IMR-90 (cell line): ENCODE results near the gene XRCC3. TPM values are rescaled to one million over a fixed set of nuclear protein-coding genes. Genes with fewer than 3 reads are reported as not detected.

Experiments
- ATAC-seq: fragments of 200-7000 bp; cut with Tn5 transposase; 2 replicates; pipeline ENCODE4 v1.9.1; 2020; ENCODE audit warnings: low read depth, mild to moderate bottlenecking, moderate library complexity
- BruUV-seq: library from RNA; stranded (reverse); fragments of 400-500 nt; replicated peaks from 2 replicates; lab custom pipeline; 2021; lab: Mats Ljungman, UMichigan
- CTCF ChIA-PET: fragments of 300-600 bp; formaldehyde crosslinking; extraction: SDS; loops from one replicate; lab custom pipeline; 2021; ENCODE audit warnings: antibody characterized with exemption; lab: Yijun Ruan, JAX
- POLR2A ChIA-PET: fragments of 300-600 bp; sonication (Branson Sonifier 250); formaldehyde crosslinking; loops from one replicate; lab custom pipeline; 2022; ENCODE audit warnings: antibody characterized with exemption; ENCODE audit not compliant: unreplicated experiment; lab: Charles Lee
- DNase-seq: peaks from one replicate; pipeline ENCODE4 v3.0.0; 2013
- H2AFZ ChIP-seq: replicated peaks from 2 replicates; pipeline ENCODE3; 2013; ENCODE audit warnings: low read length, mild to moderate bottlenecking; ENCODE audit not compliant: poor library complexity
- H2AK5ac ChIP-seq: 2 replicates; pipeline ENCODE4 v1.6.1; 2013; ENCODE audit warnings: low read depth, low read length, inconsistent platforms
- H2AK9ac ChIP-seq: replicated peaks from 2 replicates; pipeline ENCODE3; 2013; ENCODE audit warnings: mild to moderate bottlenecking, low read depth, low read length, moderate library complexity; ENCODE audit not compliant: poor library complexity
- H2BK120ac ChIP-seq: 2 replicates; pipeline ENCODE4 v1.6.1; 2013; ENCODE audit warnings: low read depth, low read length, inconsistent platforms
- H2BK15ac ChIP-seq: 3 replicates; pipeline ENCODE4 v1.6.1; 2013; ENCODE audit warnings: low read depth, low read length, inconsistent platforms
- H2BK20ac ChIP-seq: 2 replicates; pipeline ENCODE4 v1.6.1; 2013; ENCODE audit warnings: low read depth, mild to moderate bottlenecking, inconsistent platforms, low read length, moderate library complexity
- H2BK5ac ChIP-seq: 2 replicates; pipeline ENCODE4 v1.6.1; 2013; ENCODE audit warnings: mild to moderate bottlenecking, low read depth, low read length, inconsistent platforms; ENCODE audit not compliant: poor library complexity, severe bottlenecking
- H3K14ac ChIP-seq: replicated peaks from 2 replicates; pipeline ENCODE4 v1.6.1; 2013; ENCODE audit warnings: low read depth, low read length, inconsistent platforms
- H3K18ac ChIP-seq: 2 replicates; pipeline ENCODE4 v1.6.1; 2013; ENCODE audit warnings: low read depth, low read length, control low read depth
- H3K23ac ChIP-seq: 2 replicates; pipeline ENCODE4 v1.6.1; 2013; ENCODE audit warnings: low read depth, low read length, inconsistent platforms
- H3K27ac ChIP-seq: 2 replicates; pipeline ENCODE4 v1.5.1; 2013; ENCODE audit warnings: mild to moderate bottlenecking, control low read depth, low read length; ENCODE audit not compliant: insufficient read depth
- H3K27me3 ChIP-seq: 2 replicates; pipeline ENCODE4 v1.6.1; 2013; ENCODE audit warnings: low read length; ENCODE audit not compliant: control insufficient read depth, insufficient read depth
- H3K36me3 ChIP-seq: 2 replicates; pipeline ENCODE4 v1.6.1; 2013; ENCODE audit warnings: low read length, mixed read lengths; ENCODE audit not compliant: control insufficient read depth, insufficient read depth
- H3K4ac ChIP-seq: 2 replicates; pipeline ENCODE4 v1.6.1; 2013; ENCODE audit warnings: low read depth, low read length, inconsistent platforms
- H3K4me1 ChIP-seq: 2 replicates; pipeline ENCODE4 v1.6.1; 2013; ENCODE audit warnings: low read length, mixed read lengths; ENCODE audit not compliant: control insufficient read depth, insufficient read depth
- H3K4me2 ChIP-seq: 2 replicates; pipeline ENCODE4 v1.6.1; 2013; ENCODE audit warnings: low read depth, mild to moderate bottlenecking, control low read depth, low read length, moderate library complexity
- H3K4me3 ChIP-seq: 2 replicates; pipeline ENCODE4 v1.5.1; 2013; ENCODE audit warnings: low read depth, mild to moderate bottlenecking, control low read depth, low read length, moderate library complexity; ENCODE audit not compliant: insufficient read depth
- H3K56ac ChIP-seq: 2 replicates; pipeline ENCODE4 v1.6.1; 2013; ENCODE audit warnings: low read length, inconsistent platforms; ENCODE audit not compliant: insufficient read depth; ENCODE audit errors: extremely low read depth
- H3K79me1 ChIP-seq, 2 experiments: 2 replicates each; pipeline ENCODE4 v1.6.1; 2013; ENCODE audit warnings: low read length in 2 of 2, inconsistent platforms in 1 of 2, low read depth in 1 of 2
- H3K9ac ChIP-seq: 2 replicates; pipeline ENCODE4 v1.6.1; 2013; ENCODE audit warnings: low read depth, low read length, control low read depth
- H3K9me1 ChIP-seq: 2 replicates; pipeline ENCODE4 v1.6.1; 2013; ENCODE audit warnings: low read length, inconsistent platforms; ENCODE audit not compliant: insufficient read depth
- H3K9me3 ChIP-seq: 2 replicates; pipeline ENCODE4 v1.6.1; 2013; ENCODE audit warnings: low read length; ENCODE audit not compliant: control insufficient read depth, insufficient read depth
- H4K20me1 ChIP-seq: 2 replicates; pipeline ENCODE4 v1.6.1; 2013; ENCODE audit warnings: low read length, inconsistent platforms; ENCODE audit not compliant: insufficient read depth
- H4K5ac ChIP-seq: 2 replicates; pipeline ENCODE4 v1.6.1; 2013; ENCODE audit warnings: mild to moderate bottlenecking, low read depth, low read length, control low read depth
- H4K8ac ChIP-seq, 2 experiments: 2 replicates each; pipeline ENCODE4 v1.6.1; 2013; ENCODE audit warnings: low read depth in 2 of 2, low read length in 2 of 2, control low read depth in 1 of 2, inconsistent platforms in 1 of 2
- H4K91ac ChIP-seq: 2 replicates; pipeline ENCODE4 v1.6.1; 2013; ENCODE audit warnings: low read depth, low read length, inconsistent platforms; ENCODE audit not compliant: insufficient read depth
- CEBPB ChIP-seq: IDR thresholded peaks from 2 replicates; pipeline ENCODE4 v1.6.1; 2012; ENCODE audit warnings: low read depth, low read length, improper control_type of control experiment
- CTCF ChIP-seq: conservative IDR thresholded peaks from 2 replicates; pipeline ENCODE4 v1.5.1; 2012; ENCODE audit warnings: mild to moderate bottlenecking, low read depth, low read length, improper control_type of control experiment
- NFE2L2 ChIP-seq: fragments of 150-350 bp; IDR thresholded peaks from 2 replicates; pipeline ENCODE4 v1.6.1; 2016; ENCODE audit warnings: low read depth, mild to moderate bottlenecking, low read length
- RCOR1 ChIP-seq: IDR thresholded peaks from 2 replicates; pipeline ENCODE4 v1.6.1; 2012; ENCODE audit warnings: mild to moderate bottlenecking, low read length, improper control_type of control experiment; ENCODE audit not compliant: insufficient replicate concordance
- RFX5 ChIP-seq: IDR thresholded peaks from 2 replicates; pipeline ENCODE4 v1.8.0; 2012; ENCODE audit warnings: low read depth, mild to moderate bottlenecking, low read length, moderate library complexity
- WGBS, 2 experiments: methylation state at CpG; one replicate each; pipeline versions ENCODE4 v1.1.5 to v1.1.7; 2013; ENCODE audit warnings: missing lambda C conversion rate in 2 of 2; ENCODE audit not compliant: insufficient read length in 1 of 2; ENCODE audit errors: extremely low coverage in 2 of 2; 5-methylcytosine and 5-hydroxymethylcytosine counted together
- dilution Hi-C: fragments of 300-500 bp; cut with HindIII; formaldehyde crosslinking; loops from one replicate; pipeline ENCODE4 v1.14.3; 2018; ENCODE audit warnings: low sequenced_read_pairs; ENCODE audit not compliant: unreplicated experiment
- in situ Hi-C: fragments of 300-500 bp; cut with MboI; formaldehyde crosslinking; loops from 3 replicates; pipeline ENCODE4 v1.14.3; 2019; ENCODE audit warnings: low sequenced_read_pairs, inconsistent platforms, mixed read lengths
- intact Hi-C: fragments of 100-400 bp; cut with micrococcal nuclease; formaldehyde crosslinking; loops from 2 replicates; pipeline ENCODE4 v1.10.0; 2022
- polyA plus RNA-seq, 3 experiments: library from polyadenylated mRNA; depleted of rRNA; stranded (reverse); fragments of >200 nt; gene quantifications; 2 replicates each; pipeline ENCODE4 v1.2.3, GENCODE V29; 2012; ENCODE audit warnings: low replicate concordance in 1 of 3
- total RNA-seq: library from RNA; depleted of rRNA; stranded (reverse); fragments of >200 nt; gene quantifications from 2 replicates; pipeline ENCODE4 v1.2.3, GENCODE V29; 2012

The XRCC3 gene
- total and polyA plus RNA-seq, 2 of the 4 experiments (the other 2 are of a cell fraction) = 8.1 to 9.5 TPM

- Histone ChIP-seq H3K27me3 (no peaks in the 10 kb centered on the region), H2AFZ (peak overlapping the region; percentile 48), H2BK120ac (no peak overlapping the region), H4K20me1 (peaks cover 12% of the 10 kb centered on the region), H4K8ac (no peak overlapping the region), H3K9me3 (no peaks in the 10 kb centered on the region), H2BK15ac (no peak overlapping the region), H2AK5ac (no peak overlapping the region), H3K4me1 (peaks cover 3% of the 10 kb centered on the region; the same call in 1 of the 2 replicates), H2AK9ac (peak overlapping the region; percentile 58), H3K4ac (no peak overlapping the region), H3K23ac (no peak overlapping the region), H3K18ac (no peak overlapping the region), H3K27ac (no peak overlapping the region), H3K9ac (no peak overlapping the region), H3K4me3 (no peak overlapping the region), H3K4me2 (no peak overlapping the region), H3K14ac (no peak overlapping the region), H3K36me3 (peaks cover 17% of the 10 kb centered on the region), H3K9me1 (peaks cover 4% of the 10 kb centered on the region; the same call in 1 of the 2 replicates), H4K5ac (no peak overlapping the region), H4K91ac (no peak overlapping the region), H3K56ac (no peak overlapping the region), H3K79me1 (peaks cover 17 to 63% of the 10 kb centered on the region in 2 experiments), H2BK5ac (no peak overlapping the region), H2BK20ac (no peak overlapping the region)
- ChIA-PET CTCF (no interaction called here), POLR2A (interaction anchor here (0.6 kb wide), 1 partner anchor 130 kb away, joined by 3 read pairs; no protein-coding TSS in a partner anchor)
- no peak for TF ChIP-seq RCOR1
- no peak for TF ChIP-seq RFX5
- no peak for TF ChIP-seq NFE2L2
- no peak for TF ChIP-seq CTCF
- no peak for TF ChIP-seq CEBPB
- no TSS peak for BruUV-seq
- intact Hi-C loops = no loop called here
- no peak for ATAC-seq
- WGBS, 2 experiments = 86% methylated on average over 20 of the region's 27 CpGs; no CpG with 5 or more reads in 1 of the 2 experiments
- no peak for DNase-seq
- in situ Hi-C loops = no loop called here
- dilution Hi-C loops = no loop called here
These were observed 3.5 kb downstream of the XRCC3 start for GRCh38 chr14:103711516-103712431.
